Tibial nerve (tissue), 4 donors: ENCODE measurements around the gene BTN1A1. TPM values are rescaled to one million over a fixed set of nuclear protein-coding genes. Genes with fewer than 3 reads are reported as not detected.
"Not testable (repeated sequence)": the region's sequence is repeated elsewhere in the genome, so short reads cannot be mapped to it uniquely, and the experiment has no call there.

Experiments used
- DNase-seq, 2 donors: peaks; one replicate each; pipeline ENCODE4 v3.0.0-alpha.2; 2019; ENCODE audit warnings: low spot score in 2 of 2
- H3K27ac ChIP-seq, 4 donors: fragments of 200-600 bp; sonication (generic) in 3 of 4; one replicate each; pipeline ENCODE4 v1.5.1; 2017 to 2019; ENCODE audit warnings: mild to moderate bottlenecking in 1 of 4
- H3K27me3 ChIP-seq, 2 donors: fragments of 200-600 bp; sonication (generic) in 1 of 2; one replicate each; pipeline versions ENCODE4 v1.5.1 to v1.6.0; 2017 to 2019
- H3K36me3 ChIP-seq, 3 donors: fragments of 200-600 bp; sonication (generic); one replicate each; pipeline ENCODE4 v1.5.1; 2018 to 2019
- H3K4me1 ChIP-seq, 4 donors: fragments of 200-600 bp; sonication (generic) in 3 of 4; one replicate each; pipeline ENCODE4 v1.5.1; 2017 to 2019
- H3K4me3 ChIP-seq, 4 donors: fragments of 200-600 bp; sonication (generic) in 3 of 4; one replicate each; pipeline ENCODE4 v1.5.1; 2017 to 2019; ENCODE audit warnings: mild to moderate bottlenecking in 1 of 4, moderate library complexity in 1 of 4
- H3K9me3 ChIP-seq, 4 donors: fragments of 200-600 bp; sonication (generic) in 3 of 4; one replicate each; pipeline ENCODE4 v1.5.1; 2017 to 2019
- EP300 ChIP-seq, 2 donors: sonication (generic); formaldehyde crosslinking; IDR thresholded peaks; one replicate each; pipeline ENCODE4 v1.6.1; 2017; ENCODE audit warnings: antibody characterized with exemption in 2 of 2, mild to moderate bottlenecking in 1 of 2
- POLR2A ChIP-seq, 2 donors: fragments of 450-650 bp; IDR thresholded peaks; one replicate each; pipeline ENCODE4 v1.6.1; 2017; ENCODE audit warnings: antibody characterized with exemption in 2 of 2, mild to moderate bottlenecking in 2 of 2, moderate library complexity in 2 of 2
- WGBS, 2 donors: methylation state at CpG; one replicate each; pipeline ENCODE4 v1.1.5; 2018; 5-methylcytosine and 5-hydroxymethylcytosine counted together
- total RNA-seq, 4 donors: library from RNA; depleted of rRNA; stranded (reverse); fragments of >200 nt; gene quantifications; one replicate each; pipeline ENCODE4 v1.1.0, GENCODE V29; 2016
- TF ChIP-seq, protein P1 (sequence below), 5 experiments: fragments of 200-600 bp in 3 of 5; fragments of 450-650 bp in 2 of 5; sonication (generic) in 3 of 5; IDR thresholded peaks; one replicate each; pipeline ENCODE4 v1.5.1; 2016 to 2019; ENCODE audit warnings: antibody characterized with exemption in 5 of 5, mild to moderate bottlenecking in 3 of 5, moderate library complexity in 2 of 5

BTN1A1 gene
- total RNA-seq, 4 donors from 2014 or later: not detected

DNA sequence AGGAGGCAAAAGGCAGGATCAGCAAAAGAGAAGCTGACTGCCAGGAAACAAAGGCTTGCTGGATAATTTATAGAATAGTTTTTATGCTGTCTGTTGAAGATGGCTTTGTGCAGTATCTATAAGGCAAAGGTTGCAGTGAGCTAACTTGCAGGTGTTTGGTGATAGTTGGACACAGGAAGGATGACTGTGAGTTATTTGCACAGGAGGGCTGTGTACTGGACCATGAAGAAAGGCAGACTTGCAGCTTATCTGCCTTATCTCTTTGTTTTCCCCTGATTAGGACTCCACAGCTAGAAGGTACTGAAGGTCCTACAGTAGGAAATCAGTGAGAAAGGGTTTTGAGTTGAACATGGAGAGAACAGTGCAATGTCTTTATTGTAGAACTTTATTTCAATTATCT, 2.1 kb downstream of the BTN1A1 start:
- no peak for DNase-seq
- Histone ChIP-seq H3K4me3 (peak overlapping the region; percentile 17 to 45 (median 33)), H3K4me1 (peaks cover 0 to 12% (median 4%) of the 10 kb centered on the region in 4 donors), H3K9me3 (no peaks in the 10 kb centered on the region), H3K27ac (no peak overlapping the region), H3K36me3 (no peaks in the 10 kb centered on the region), H3K27me3 (peaks cover 0 to 40% of the 10 kb centered on the region in 2 donors)
- TF ChIP-seq, protein P1, sequence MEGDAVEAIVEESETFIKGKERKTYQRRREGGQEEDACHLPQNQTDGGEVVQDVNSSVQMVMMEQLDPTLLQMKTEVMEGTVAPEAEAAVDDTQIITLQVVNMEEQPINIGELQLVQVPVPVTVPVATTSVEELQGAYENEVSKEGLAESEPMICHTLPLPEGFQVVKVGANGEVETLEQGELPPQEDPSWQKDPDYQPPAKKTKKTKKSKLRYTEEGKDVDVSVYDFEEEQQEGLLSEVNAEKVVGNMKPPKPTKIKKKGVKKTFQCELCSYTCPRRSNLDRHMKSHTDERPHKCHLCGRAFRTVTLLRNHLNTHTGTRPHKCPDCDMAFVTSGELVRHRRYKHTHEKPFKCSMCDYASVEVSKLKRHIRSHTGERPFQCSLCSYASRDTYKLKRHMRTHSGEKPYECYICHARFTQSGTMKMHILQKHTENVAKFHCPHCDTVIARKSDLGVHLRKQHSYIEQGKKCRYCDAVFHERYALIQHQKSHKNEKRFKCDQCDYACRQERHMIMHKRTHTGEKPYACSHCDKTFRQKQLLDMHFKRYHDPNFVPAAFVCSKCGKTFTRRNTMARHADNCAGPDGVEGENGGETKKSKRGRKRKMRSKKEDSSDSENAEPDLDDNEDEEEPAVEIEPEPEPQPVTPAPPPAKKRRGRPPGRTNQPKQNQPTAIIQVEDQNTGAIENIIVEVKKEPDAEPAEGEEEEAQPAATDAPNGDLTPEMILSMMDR (IDR thresholded peaks at IDR 0.05): no peak
- no peak for TF ChIP-seq POLR2A (IDR thresholded peaks at IDR 0.05)
- TF ChIP-seq EP300 (IDR thresholded peaks at IDR 0.05): no peak

DNA sequence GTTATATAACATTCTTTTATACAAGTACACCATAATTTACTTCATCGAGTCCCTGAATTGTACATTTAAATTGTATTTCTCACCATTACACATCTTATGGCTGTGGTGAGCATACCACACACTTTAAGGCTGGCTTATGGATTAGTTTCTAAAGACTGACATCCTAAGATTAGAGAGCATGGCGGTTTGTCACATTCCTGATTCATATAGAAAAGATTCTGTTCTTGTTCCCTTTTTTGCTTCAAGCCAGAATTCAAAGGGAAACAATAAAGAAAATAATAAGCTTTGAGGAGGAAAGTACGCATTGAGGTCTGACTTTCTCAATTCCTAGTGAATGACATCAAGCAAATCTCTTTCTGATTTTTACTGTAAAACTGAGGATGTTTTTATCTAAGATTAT, 2.5 kb downstream of the BTN1A1 start:
- no peak for DNase-seq
- Histone ChIP-seq H3K4me1 (peaks cover 0 to 12% (median 4%) of the 10 kb centered on the region in 4 donors), H3K4me3 (no peak overlapping the region), H3K27ac (no peak overlapping the region), H3K36me3 (no peaks in the 10 kb centered on the region), H3K27me3 (peaks cover 0 to 40% of the 10 kb centered on the region in 2 donors), H3K9me3 (no peaks in the 10 kb centered on the region)
- TF ChIP-seq, protein P1 (IDR thresholded peaks at IDR 0.05): no peak
- TF ChIP-seq POLR2A (IDR thresholded peaks at IDR 0.05): no peak
- TF ChIP-seq EP300 (IDR thresholded peaks at IDR 0.05): no peak
- 92 to 94% methylated on average over 3 of the region's 3 CpGs for WGBS, 2 donors

DNA sequence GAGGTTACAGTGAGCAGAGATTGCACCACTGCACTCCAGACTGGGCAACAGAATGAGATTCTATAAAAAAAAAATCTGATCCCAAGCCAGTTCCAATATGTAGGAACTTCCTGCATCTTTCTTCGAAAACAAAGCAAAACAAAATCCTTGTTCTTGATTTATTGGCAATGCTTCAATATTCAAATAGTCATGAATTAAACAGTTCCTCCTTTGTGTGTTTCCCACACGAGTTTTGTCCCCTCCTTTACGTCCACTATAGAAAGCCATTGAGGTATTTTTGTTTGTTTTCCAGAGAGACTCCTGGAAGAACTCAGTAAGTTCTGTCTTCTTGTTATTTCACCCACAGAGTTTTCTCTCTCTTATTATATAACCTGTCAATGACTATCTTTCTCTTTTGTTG, 7.6 kb downstream of the BTN1A1 start:
- DNase-seq: no peak
- no peak overlapping the region for H3K27ac ChIP-seq
- H3K4me1 ChIP-seq: no peaks in the 10 kb centered on the region
- WGBS, 2 donors: 22 to 44% methylated on average over 3 of the region's 3 CpGs
- TF ChIP-seq, protein P1 (IDR thresholded peaks at IDR 0.05): no peak
- H3K36me3 ChIP-seq: no peaks in the 10 kb centered on the region
- H3K27me3 ChIP-seq: peaks cover 0 to 14% of the 10 kb centered on the region in 2 donors
- no peak overlapping the region for H3K4me3 ChIP-seq
- H3K9me3 ChIP-seq: no peaks in the 10 kb centered on the region

GRCh38 chr6:26511033-26511432, 10.9 kb downstream of the BTN1A1 start:
- not testable (repeated sequence) for DNase-seq, H3K4me1 ChIP-seq, H3K36me3 ChIP-seq, H3K27ac ChIP-seq, H3K4me3 ChIP-seq, H3K9me3 ChIP-seq, H3K27me3 ChIP-seq
- 81 to 89% methylated on average over 7 to 8 of the region's 8 CpGs for WGBS, 2 donors

DNA sequence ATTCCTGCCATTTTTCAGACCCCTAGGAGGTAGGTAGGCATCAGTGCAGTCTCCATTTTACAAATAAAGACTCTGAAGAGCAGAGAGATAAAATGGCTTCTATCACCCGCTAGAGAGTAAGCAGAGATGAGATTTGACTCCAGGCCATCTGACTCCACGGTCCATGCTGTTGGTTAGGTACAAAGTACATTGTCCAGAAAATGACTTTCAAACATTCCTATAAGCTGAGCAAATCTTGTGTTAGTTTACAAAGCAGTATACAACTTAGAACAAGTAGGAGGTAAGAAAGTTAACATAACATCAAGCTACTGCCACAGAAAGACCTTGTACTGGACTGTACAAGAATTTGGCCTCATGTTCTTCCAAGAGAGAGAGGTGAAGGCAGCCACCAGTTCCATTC, 14.9 kb downstream of the BTN1A1 start:
- Histone ChIP-seq H3K9me3 (no peaks in the 10 kb centered on the region), H3K27ac (no peak overlapping the region), H3K27me3 (no peaks in the 10 kb centered on the region), H3K36me3 (no peaks in the 10 kb centered on the region), H3K4me3 (no peak overlapping the region), H3K4me1 (peaks cover 0 to 3% (median 0%) of the 10 kb centered on the region in 4 donors)
- 66 to 74% methylated on average over 2 of the region's 2 CpGs for WGBS, 2 donors
- DNase-seq: no peak
- TF ChIP-seq, protein P1 (IDR thresholded peaks at IDR 0.05): no peak
- TF ChIP-seq POLR2A (IDR thresholded peaks at IDR 0.05) (no peak), EP300 (IDR thresholded peaks at IDR 0.05) (no peak)
